Lower lobe of right lung (tissue), 2 donors: ENCODE measurements around the gene RASSF3. TPM values are rescaled to one million over a fixed set of nuclear protein-coding genes. Genes with fewer than 3 reads are reported as not detected.

Experiments
- ATAC-seq, 2 donors: fragments of 200-7000 bp; cut with Tn5 transposase; one replicate each; pipeline ENCODE4 v1.9.1; 2020 to 2022; ENCODE audit warnings: mild to moderate bottlenecking in 2 of 2, moderate library complexity in 2 of 2
- DNase-seq: peaks from one replicate; pipeline ENCODE4 v3.0.0-alpha.2; 2020
- H3K27ac ChIP-seq: fragments of 200-600 bp; one replicate; pipeline ENCODE4 v1.8.0; 2022
- H3K27me3 ChIP-seq: fragments of 200-600 bp; one replicate; pipeline ENCODE4 v1.8.0; 2022; ENCODE audit warnings: low read depth
- H3K36me3 ChIP-seq: fragments of 200-600 bp; one replicate; pipeline ENCODE4 v1.8.0; 2022; ENCODE audit warnings: mild to moderate bottlenecking
- H3K4me1 ChIP-seq: fragments of 200-600 bp; one replicate; pipeline ENCODE4 v1.8.0; 2022
- H3K4me3 ChIP-seq: fragments of 200-600 bp; one replicate; pipeline ENCODE4 v1.8.0; 2022; ENCODE audit warnings: mild to moderate bottlenecking
- H3K9me3 ChIP-seq: fragments of 200-600 bp; one replicate; pipeline ENCODE4 v1.8.0; 2022
- intact Hi-C: fragments of 100-400 bp; cut with DNase I; formaldehyde crosslinking; loops from one replicate; pipeline ENCODE4 v1.11.0; 2022
- total RNA-seq: library from RNA; stranded (reverse); fragmentation: NEBNext Ultra II Directional; extraction: Animal tissue kit (Norgen Biotek cat#: 25700); gene quantifications from one replicate; pipeline ENCODE4 v1.2.1, GENCODE V29; 2021
- TF ChIP-seq, protein P1 (sequence below): fragments of 200-600 bp; IDR thresholded peaks from one replicate; pipeline ENCODE4 v1.8.0; 2022; ENCODE audit warnings: antibody characterized with exemption, mild to moderate bottlenecking
- donor health status: DM: no; HTN: yes; CAD: no; lungs with severe emphysema.

The RASSF3 gene
- total RNA-seq, 1 donor from 2014 or later = 82.7 TPM

DNA sequence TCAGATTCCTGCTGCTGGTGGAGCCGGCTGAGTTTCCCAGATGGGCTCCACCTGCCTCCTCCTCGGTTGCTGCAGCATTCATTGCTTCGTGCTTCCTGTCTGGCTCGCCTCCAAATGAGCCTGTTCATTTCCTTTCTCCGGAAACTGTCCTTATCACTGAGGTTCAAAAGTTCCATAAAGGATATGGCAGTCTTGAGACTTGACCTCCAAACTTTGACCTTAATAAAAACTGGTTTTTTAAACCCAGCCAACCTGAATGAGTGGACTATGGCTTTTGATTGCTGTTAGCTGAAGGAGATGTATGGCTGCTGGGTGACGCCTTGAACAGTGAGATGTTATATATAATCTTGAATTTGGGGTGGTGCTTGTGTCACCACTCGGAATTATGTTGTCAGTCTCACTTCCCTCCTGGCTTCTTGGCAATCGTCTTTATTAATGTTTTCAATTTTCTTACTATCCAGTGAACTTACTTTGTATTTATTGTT is 62.7 kb downstream of the RASSF3 start:
- Histone ChIP-seq H3K27me3 (no peaks in the 10 kb centered on the region), H3K4me1 (peaks cover 99% of the 10 kb centered on the region), H3K27ac (peak overlapping the region; percentile 78), H3K4me3 (no peak overlapping the region), H3K36me3 (no peaks in the 10 kb centered on the region), H3K9me3 (no peaks in the 10 kb centered on the region)
- TF ChIP-seq, protein P1, sequence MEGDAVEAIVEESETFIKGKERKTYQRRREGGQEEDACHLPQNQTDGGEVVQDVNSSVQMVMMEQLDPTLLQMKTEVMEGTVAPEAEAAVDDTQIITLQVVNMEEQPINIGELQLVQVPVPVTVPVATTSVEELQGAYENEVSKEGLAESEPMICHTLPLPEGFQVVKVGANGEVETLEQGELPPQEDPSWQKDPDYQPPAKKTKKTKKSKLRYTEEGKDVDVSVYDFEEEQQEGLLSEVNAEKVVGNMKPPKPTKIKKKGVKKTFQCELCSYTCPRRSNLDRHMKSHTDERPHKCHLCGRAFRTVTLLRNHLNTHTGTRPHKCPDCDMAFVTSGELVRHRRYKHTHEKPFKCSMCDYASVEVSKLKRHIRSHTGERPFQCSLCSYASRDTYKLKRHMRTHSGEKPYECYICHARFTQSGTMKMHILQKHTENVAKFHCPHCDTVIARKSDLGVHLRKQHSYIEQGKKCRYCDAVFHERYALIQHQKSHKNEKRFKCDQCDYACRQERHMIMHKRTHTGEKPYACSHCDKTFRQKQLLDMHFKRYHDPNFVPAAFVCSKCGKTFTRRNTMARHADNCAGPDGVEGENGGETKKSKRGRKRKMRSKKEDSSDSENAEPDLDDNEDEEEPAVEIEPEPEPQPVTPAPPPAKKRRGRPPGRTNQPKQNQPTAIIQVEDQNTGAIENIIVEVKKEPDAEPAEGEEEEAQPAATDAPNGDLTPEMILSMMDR = no peak
- intact Hi-C loops = no loop called here
- ATAC-seq = no peak
- DNase-seq = peak; percentile 55

DNA sequence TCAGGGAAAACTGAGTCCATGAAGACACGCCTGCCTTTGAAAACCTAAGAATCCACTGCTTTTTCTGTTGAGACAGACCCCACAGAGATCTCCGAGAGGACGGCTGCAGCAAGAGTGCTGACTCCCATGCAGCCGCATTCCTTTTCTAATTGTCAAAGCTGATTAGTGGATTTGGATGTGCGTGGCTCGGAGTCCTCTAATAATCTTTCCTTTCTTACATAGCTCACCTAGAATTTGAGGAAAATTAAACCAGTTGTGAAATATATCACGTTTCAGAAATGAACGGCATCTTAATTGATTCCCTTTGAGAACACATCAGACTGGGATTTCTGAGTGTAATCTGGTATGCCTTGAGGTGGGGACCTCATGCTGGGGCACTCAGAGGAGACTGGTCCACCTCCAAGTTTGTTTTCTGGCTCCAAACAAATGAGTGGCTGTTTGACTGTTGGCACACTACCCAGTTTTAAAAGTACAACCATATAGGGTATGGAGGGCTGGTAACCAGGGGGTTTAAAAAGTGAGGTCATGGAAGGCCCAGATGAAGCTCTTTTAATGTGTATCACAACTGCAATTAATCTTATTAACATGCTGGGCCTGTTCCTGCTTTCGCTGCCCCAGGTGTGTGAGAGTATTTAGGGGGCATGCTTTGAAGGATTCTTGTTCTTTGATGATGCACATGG is 63.3 kb downstream of the RASSF3 start:
- Histone ChIP-seq H3K27ac (peak overlapping the region; percentile 78), H3K4me1 (peaks cover 99% of the 10 kb centered on the region), H3K36me3 (no peaks in the 10 kb centered on the region), H3K27me3 (no peaks in the 10 kb centered on the region), H3K9me3 (no peaks in the 10 kb centered on the region), H3K4me3 (no peak overlapping the region)
- TF ChIP-seq, protein P1 = no peak
- no peak for DNase-seq
- intact Hi-C loops = no loop called here
- no peak for ATAC-seq

DNA sequence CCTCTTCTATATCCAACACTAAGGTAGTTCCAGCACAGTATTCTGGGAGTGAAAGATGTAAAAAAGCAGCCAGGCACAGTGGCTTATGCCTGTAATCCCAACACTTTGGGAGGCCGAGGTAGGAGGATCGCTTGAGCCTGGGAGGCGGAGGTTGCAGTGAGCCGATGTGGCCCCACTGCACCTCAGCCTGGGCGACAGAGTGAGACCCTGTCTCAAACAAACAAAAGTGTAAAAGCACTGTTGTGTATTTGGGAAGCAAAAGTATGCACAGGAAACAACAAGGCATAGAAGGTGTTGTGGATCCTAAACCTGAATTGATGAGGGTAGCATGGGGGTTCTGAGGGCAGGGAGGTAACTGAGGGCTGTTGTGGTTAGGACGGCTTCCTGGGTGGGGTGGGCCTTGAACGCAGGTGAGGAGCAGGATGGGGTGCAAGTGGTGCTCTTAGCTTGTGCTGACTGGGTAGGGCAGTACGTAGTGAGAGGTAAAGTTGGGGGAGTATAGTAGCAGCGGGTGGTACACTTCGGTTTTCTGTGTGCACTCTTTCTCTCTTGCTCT is 64.2 kb downstream of the RASSF3 start:
- peaks cover 99% of the 10 kb centered on the region for H3K4me1 ChIP-seq
- ATAC-seq (no peak), DNase-seq (no peak)

DNA sequence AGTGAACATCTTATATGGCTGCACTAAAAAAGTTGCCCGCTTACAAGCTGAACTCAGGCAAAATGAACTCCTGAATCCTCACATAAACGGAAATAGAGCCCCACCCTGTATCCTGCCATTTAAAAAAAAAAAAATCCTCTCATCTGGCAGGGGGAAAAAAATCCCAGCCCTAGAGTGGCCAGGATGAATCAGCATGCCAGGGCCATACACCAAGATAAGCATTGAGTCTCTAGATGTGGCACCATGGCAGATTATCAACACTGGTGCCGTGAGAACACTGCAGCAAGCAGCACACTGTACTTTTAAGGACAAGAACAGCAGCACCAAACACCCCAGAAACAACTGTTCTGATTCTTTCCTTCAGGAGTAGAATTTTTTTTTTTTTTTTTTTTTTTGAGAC is 65.5 kb downstream of the RASSF3 start:
- H3K4me1 ChIP-seq = peaks cover 96% of the 10 kb centered on the region
- H3K9me3 ChIP-seq = no peaks in the 10 kb centered on the region
- ATAC-seq (peak in 1 of 2 donors; percentile 34), DNase-seq (no peak)
- H3K27ac ChIP-seq = peak overlapping the region; percentile 68
- H3K27me3 ChIP-seq = no peaks in the 10 kb centered on the region
- no peak overlapping the region for H3K4me3 ChIP-seq
- intact Hi-C loops = no loop called here
- H3K36me3 ChIP-seq = no peaks in the 10 kb centered on the region
- TF ChIP-seq, protein P1 = no peak

More for the DNA sequence above, 64.2 kb downstream of the RASSF3 start:
- intact Hi-C loops = no loop called here
- no peaks in the 10 kb centered on the region for H3K9me3 ChIP-seq
- no peaks in the 10 kb centered on the region for H3K27me3 ChIP-seq
- H3K36me3 ChIP-seq = no peaks in the 10 kb centered on the region
- H3K27ac ChIP-seq = peak overlapping the region; percentile 78
- TF ChIP-seq, protein P1 = no peak
- H3K4me3 ChIP-seq = no peak overlapping the region

DNA sequence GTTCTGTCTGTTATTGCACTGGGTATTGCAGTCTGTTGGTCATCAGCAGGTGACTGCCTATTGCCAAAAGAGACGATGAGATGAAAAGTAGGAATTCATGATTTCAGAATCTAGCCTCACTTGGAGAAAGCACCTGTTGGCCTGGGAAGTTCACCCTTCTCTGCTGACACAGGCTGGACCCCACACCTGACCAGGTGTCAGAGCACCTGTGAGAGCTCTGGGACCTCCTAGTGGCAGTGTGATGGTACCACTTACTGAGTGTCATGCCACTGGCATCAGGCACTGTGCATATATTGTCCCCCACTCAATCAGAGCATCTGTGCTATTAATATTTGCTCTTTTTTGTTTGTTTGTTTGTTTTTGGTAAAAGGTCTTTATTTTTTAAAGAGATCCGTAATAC is 68.0 kb downstream of the RASSF3 start:
- Histone ChIP-seq H3K9me3 (no peaks in the 10 kb centered on the region), H3K4me1 (peaks cover 90% of the 10 kb centered on the region), H3K27me3 (no peaks in the 10 kb centered on the region), H3K4me3 (no peak overlapping the region), H3K27ac (peak overlapping the region; percentile 70), H3K36me3 (no peaks in the 10 kb centered on the region)
- intact Hi-C loops = no loop called here
- ATAC-seq (no peak), DNase-seq (no peak)
- TF ChIP-seq, protein P1 = no peak
